ENCODE results near the gene TRIM3.

GRCh38 chr11:6474806-6475500, 1.2 kb upstream of the TRIM3 start:
- TF ChIP-seq EZH2 (IDR thresholded peaks at IDR 0.05) (no peak), POLR2AphosphoS5 (IDR thresholded peaks at IDR 0.05; ENCODE audit: borderline replicate concordance, low read depth, low read length) (no peak)
